Naive thymus-derived CD4-positive, alpha-beta T cell (primary cell): ENCODE measurements around the gene RASA4B. TPM values are rescaled to one million over a fixed set of nuclear protein-coding genes. Genes with fewer than 3 reads are reported as not detected.
"Not testable (repeated sequence)": the region's sequence is repeated elsewhere in the genome, so short reads cannot be mapped to it uniquely, and the experiment has no call there.

Experiments
- ATAC-seq: fragments of 150-1000 bp; cut with Tn5 transposase; 2 replicates; pipeline ENCODE4 v1.10.0; 2021; ENCODE audit warnings: mild to moderate bottlenecking, moderate library complexity
- CTCF ChIA-PET: fragments of 350-600 bp; sonication (Branson Sonifier 250); formaldehyde crosslinking; loops from one replicate; lab custom pipeline; 2021; ENCODE audit warnings: antibody characterized with exemption; lab: Charles Lee
- POLR2A ChIA-PET: fragments of 350-600 bp; sonication (Branson Sonifier 250); formaldehyde crosslinking; loops from one replicate; lab custom pipeline; 2021; ENCODE audit warnings: antibody characterized with exemption, inconsistent platforms; lab: Charles Lee
- DNase-seq, 9 donors: peaks; one replicate each; pipeline versions ENCODE4 v3.0.0 to v3.0.0-alpha.2; 2020 to 2022; ENCODE audit warnings: mixed read lengths in 1 of 9
- H3K27ac ChIP-seq: one replicate; pipeline ENCODE4 v1.7.0; 2013; ENCODE audit warnings: mild to moderate bottlenecking, low read depth, low read length, moderate library complexity
- H3K27me3 ChIP-seq, 2 donors: one replicate each; pipeline ENCODE4 v1.7.0; 2013; ENCODE audit warnings: low read length in 2 of 2, mild to moderate bottlenecking in 2 of 2, moderate library complexity in 2 of 2; ENCODE audit not compliant: control insufficient read depth in 2 of 2, insufficient read depth in 2 of 2
- H3K36me3 ChIP-seq, 3 experiments: 1 replicate in 2 of 3; 2 replicates in 1 of 3; pipeline ENCODE4 v1.7.0; 2013; ENCODE audit warnings: low read length in 3 of 3, mild to moderate bottlenecking in 3 of 3, moderate library complexity in 1 of 3; ENCODE audit not compliant: insufficient read depth in 3 of 3, control insufficient read depth in 2 of 3
- H3K4me1 ChIP-seq, 2 donors: one replicate each; pipeline ENCODE4 v1.7.0; 2013; ENCODE audit warnings: low read length in 2 of 2, mild to moderate bottlenecking in 2 of 2, moderate library complexity in 1 of 2; ENCODE audit not compliant: control insufficient read depth in 2 of 2, insufficient read depth in 2 of 2
- H3K4me3 ChIP-seq: 2 replicates; pipeline ENCODE4 v1.7.0; 2013; ENCODE audit warnings: mild to moderate bottlenecking, low read length
- H3K9me3 ChIP-seq, 3 experiments: 1 replicate in 2 of 3; 2 replicates in 1 of 3; pipeline ENCODE4 v1.7.0; 2013; ENCODE audit warnings: low read length in 3 of 3; ENCODE audit not compliant: control insufficient read depth in 2 of 3
- H3K27ac Mint-ChIP-seq, 9 donors: one replicate each; pipeline ENCODE4 v1.8.0; 2020 to 2022; ENCODE audit warnings: mixed read lengths in 9 of 9, mild to moderate bottlenecking in 8 of 9, moderate library complexity in 5 of 9, inconsistent platforms in 2 of 9
- H3K27me3 Mint-ChIP-seq, 5 donors: one replicate each; pipeline ENCODE4 v1.8.0; 2021 to 2022; ENCODE audit warnings: mixed read lengths in 5 of 5, mild to moderate bottlenecking in 1 of 5
- H3K36me3 Mint-ChIP-seq, 5 donors: one replicate each; pipeline ENCODE4 v1.8.0; 2020 to 2022; ENCODE audit warnings: mixed read lengths in 5 of 5, mild to moderate bottlenecking in 3 of 5, inconsistent platforms in 1 of 5
- H3K4me1 Mint-ChIP-seq, 7 donors: one replicate each; pipeline ENCODE4 v1.8.0; 2020 to 2022; ENCODE audit warnings: mixed read lengths in 7 of 7, mild to moderate bottlenecking in 3 of 7, inconsistent platforms in 1 of 7
- H3K4me3 Mint-ChIP-seq, 10 donors: one replicate each; pipeline ENCODE4 v1.8.0; 2020 to 2022; ENCODE audit warnings: mild to moderate bottlenecking in 10 of 10, mixed read lengths in 10 of 10, moderate library complexity in 6 of 10, inconsistent platforms in 2 of 10
- H3K9me3 Mint-ChIP-seq, 11 donors: one replicate each; pipeline ENCODE4 v1.8.0; 2020 to 2022; ENCODE audit warnings: mixed read lengths in 11 of 11, mild to moderate bottlenecking in 4 of 11, inconsistent platforms in 1 of 11, moderate library complexity in 1 of 11
- intact Hi-C, 2 donors: fragments of 100-400 bp; cut with micrococcal nuclease; formaldehyde crosslinking; loops; one replicate each; pipeline ENCODE4 v1.15.1; 2023
- polyA plus RNA-seq, 2 donors: library from polyadenylated mRNA; unstranded; fragments of 300-500 nt; fragmentation: Illumina TruSeq; gene quantifications; one replicate each; pipeline ENCODE4 v1.2.3, GENCODE V29; 2021
- total RNA-seq, 6 experiments: library from RNA in 5 of 6; stranded (reverse) in 5 of 6; gene quantifications; 1 replicate in 5 of 6; 2 replicates in 1 of 6; pipeline ENCODE4 v1.2.3 and lab custom pipeline; 2021 to 2026

The RASA4B gene
- total and polyA plus RNA-seq, 7 experiments from 2014 or later: 11.3 to 36.3 (median 22.2) TPM

- H3K27me3 Mint-ChIP-seq, H3K27ac ChIP-seq, H3K9me3 Mint-ChIP-seq, POLR2A ChIA-PET, DNase-seq, H3K9me3 ChIP-seq, H3K36me3 Mint-ChIP-seq, CTCF ChIA-PET, H3K4me1 ChIP-seq, H3K4me1 Mint-ChIP-seq, intact Hi-C loops, H3K4me3 ChIP-seq, H3K36me3 ChIP-seq, H3K27ac Mint-ChIP-seq, H3K27me3 ChIP-seq: not testable (repeated sequence)
- peak overlapping the region in 1 of 10 donors; percentile 55 for H3K4me3 Mint-ChIP-seq
- ATAC-seq: peak; percentile 83
Observed at GRCh38 chr7:102511860-102512522, 5.6 kb downstream of the RASA4B start.

GRCh38 chr7:102510575-102510974 lies 7.0 kb downstream of the RASA4B start:
- H3K4me1 Mint-ChIP-seq, intact Hi-C loops, H3K9me3 ChIP-seq, H3K27ac Mint-ChIP-seq, H3K27ac ChIP-seq, H3K4me3 ChIP-seq, H3K4me3 Mint-ChIP-seq, H3K36me3 Mint-ChIP-seq, CTCF ChIA-PET, H3K36me3 ChIP-seq, H3K4me1 ChIP-seq, H3K27me3 ChIP-seq, H3K9me3 Mint-ChIP-seq, POLR2A ChIA-PET, ATAC-seq, H3K27me3 Mint-ChIP-seq: not testable (repeated sequence)
- DNase-seq: peak in 1 of 9 donors; percentile 21

- H3K9me3 Mint-ChIP-seq, H3K27me3 Mint-ChIP-seq, H3K36me3 Mint-ChIP-seq, H3K4me3 ChIP-seq, intact Hi-C loops, CTCF ChIA-PET, POLR2A ChIA-PET, H3K4me3 Mint-ChIP-seq, H3K4me1 ChIP-seq, ATAC-seq, H3K27ac ChIP-seq, H3K36me3 ChIP-seq, H3K9me3 ChIP-seq, H3K27me3 ChIP-seq, H3K4me1 Mint-ChIP-seq, H3K27ac Mint-ChIP-seq: not testable (repeated sequence)
- DNase-seq: peak in 1 of 9 donors; percentile 19
Observed at GRCh38 chr7:102507410-102508088, 10.0 kb downstream of the RASA4B start.

- POLR2A ChIA-PET, H3K4me3 Mint-ChIP-seq: not testable (repeated sequence)
Observed at GRCh38 chr7:102505298-102506185, 12.0 kb downstream of the RASA4B start.

DNA sequence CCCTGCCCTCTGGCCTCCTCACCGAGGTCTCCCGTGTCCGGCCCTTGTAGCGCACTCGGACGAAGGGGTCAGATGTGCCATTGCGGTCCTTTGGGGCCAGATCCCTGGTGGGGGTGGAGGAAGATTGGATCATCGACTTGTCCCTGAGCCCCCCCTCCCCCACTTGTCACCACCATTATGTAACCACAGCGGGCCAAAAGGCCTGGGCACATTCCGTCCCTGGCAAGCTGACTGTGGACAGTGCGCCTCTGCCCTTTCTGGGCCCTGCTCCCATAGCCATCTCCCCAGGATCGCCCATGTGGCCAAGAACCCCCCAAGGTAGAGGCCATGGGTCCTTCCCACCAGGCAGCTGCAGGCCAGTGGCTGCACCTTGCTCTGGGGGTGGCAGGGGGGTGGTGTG lies 14.4 kb downstream of the RASA4B start:
- H3K9me3 Mint-ChIP-seq, H3K36me3 ChIP-seq, H3K27me3 ChIP-seq, intact Hi-C loops, CTCF ChIA-PET, H3K27ac ChIP-seq, H3K4me1 ChIP-seq, DNase-seq, H3K4me3 ChIP-seq, H3K27ac Mint-ChIP-seq, POLR2A ChIA-PET, H3K27me3 Mint-ChIP-seq, H3K9me3 ChIP-seq, H3K4me1 Mint-ChIP-seq, H3K36me3 Mint-ChIP-seq, H3K4me3 Mint-ChIP-seq: not testable (repeated sequence)
- peak; percentile 12 for ATAC-seq

More at GRCh38 chr7:102505298-102506185, 12.0 kb downstream of the RASA4B start:
- H3K27me3 Mint-ChIP-seq, intact Hi-C loops, H3K4me1 ChIP-seq, H3K36me3 Mint-ChIP-seq, H3K4me3 ChIP-seq, H3K4me1 Mint-ChIP-seq, H3K27ac Mint-ChIP-seq, H3K36me3 ChIP-seq, H3K27me3 ChIP-seq, CTCF ChIA-PET, H3K9me3 ChIP-seq, H3K9me3 Mint-ChIP-seq, DNase-seq, H3K27ac ChIP-seq: not testable (repeated sequence)
- ATAC-seq: peak; percentile 18

DNA sequence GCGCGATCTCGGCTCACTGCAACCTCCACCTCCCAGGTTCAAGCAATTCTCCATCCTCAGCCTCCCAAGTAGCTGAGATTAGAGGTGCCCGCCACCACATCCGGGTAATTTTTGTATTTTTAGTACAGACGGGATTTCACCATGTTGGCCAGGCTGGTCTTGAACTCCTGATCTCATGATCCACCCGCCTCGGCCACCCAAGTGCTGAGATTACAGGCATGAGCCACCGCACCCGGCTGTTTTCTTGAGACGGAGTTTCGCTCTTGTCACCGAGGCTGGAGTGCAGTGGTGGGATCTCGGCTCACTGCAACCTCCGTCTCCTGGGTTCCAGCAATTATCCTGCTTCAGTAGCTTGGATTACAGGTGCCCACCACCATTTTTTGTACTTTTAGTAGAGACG lies 19.3 kb downstream of the RASA4B start:
- H3K4me1 ChIP-seq, H3K36me3 Mint-ChIP-seq, DNase-seq, H3K4me3 ChIP-seq, H3K27ac ChIP-seq, H3K27me3 ChIP-seq, H3K9me3 Mint-ChIP-seq, intact Hi-C loops, H3K27ac Mint-ChIP-seq, CTCF ChIA-PET, ATAC-seq, POLR2A ChIA-PET, H3K27me3 Mint-ChIP-seq, H3K9me3 ChIP-seq, H3K4me3 Mint-ChIP-seq, H3K4me1 Mint-ChIP-seq, H3K36me3 ChIP-seq: not testable (repeated sequence)
